Psoas muscle (tissue), 8 donors: Measurements from ENCODE around the gene HCRTR1. TPM values are rescaled to one million over a fixed set of nuclear protein-coding genes. Genes with fewer than 3 reads are reported as not detected.

ENCODE experiments used
- ATAC-seq, 4 donors: fragments of 200-7000 bp; cut with Tn5 transposase; one replicate each; pipeline ENCODE4 v1.9.1; 2020; ENCODE audit warnings: moderate library complexity in 3 of 4, mild to moderate bottlenecking in 2 of 4
- DNase-seq, 2 donors: peaks; one replicate each; pipeline ENCODE4 v3.0.0-alpha.2; 2020
- H3K27ac ChIP-seq: fragments of 200-600 bp; one replicate; pipeline ENCODE4 v1.8.0; 2022
- H3K27me3 ChIP-seq, 3 donors: fragments of 200-600 bp in 1 of 3; one replicate each; pipeline versions ENCODE4 v1.6.1 to v1.8.0; 2013 to 2022; ENCODE audit warnings: low read length in 2 of 3, mild to moderate bottlenecking in 2 of 3, moderate library complexity in 1 of 3; ENCODE audit not compliant: insufficient read depth in 3 of 3
- H3K36me3 ChIP-seq, 2 donors: fragments of 200-600 bp in 1 of 2; one replicate each; pipeline versions ENCODE4 v1.6.1 to v1.8.0; 2013 to 2022; ENCODE audit warnings: low read depth in 1 of 2, mild to moderate bottlenecking in 1 of 2, moderate library complexity in 1 of 2; ENCODE audit not compliant: insufficient read depth in 1 of 2
- H3K4me1 ChIP-seq: fragments of 200-600 bp; one replicate; pipeline ENCODE4 v1.8.0; 2022
- H3K4me3 ChIP-seq: fragments of 200-600 bp; one replicate; pipeline ENCODE4 v1.8.0; 2022; ENCODE audit warnings: mild to moderate bottlenecking
- H3K9me3 ChIP-seq: fragments of 200-600 bp; one replicate; pipeline ENCODE4 v1.8.0; 2022
- CTCF ChIP-seq: fragments of 200-600 bp; IDR thresholded peaks from one replicate; pipeline ENCODE4 v1.8.0; 2022; ENCODE audit warnings: antibody characterized with exemption
- WGBS, 3 donors: extraction: QIAGEN DNeasy Blood & Tissue Kit; methylation state at CpG; one replicate each; pipeline versions ENCODE4 v1.1.6 to v1.1.7; 2013; 5-methylcytosine and 5-hydroxymethylcytosine counted together
- intact Hi-C, 2 donors: fragments of 100-400 bp; cut with DNase I; formaldehyde crosslinking; loops; one replicate each; pipeline versions ENCODE4 v1.11.0 to v1.14.2; 2022
- polyA plus RNA-seq, 3 donors: library from polyadenylated mRNA; stranded (reverse); fragments of 200-250 nt; gene quantifications; one replicate each; pipeline ENCODE4 v1.2.3, GENCODE V29; 2013
- total RNA-seq, 4 donors: library from RNA; stranded (reverse); fragmentation: NEBNext Ultra II Directional in 2 of 4; extraction: Animal tissue kit (Norgen Biotek cat#: 25700) in 2 of 4; gene quantifications; one replicate each; pipeline versions ENCODE4 v1.2.1 to v1.2.4, GENCODE V29; 2021 to 2023
- donor health status: healthy with polysubstance abuse.
- donor health status: DM: no; HTN: no; CAD: no; lungs with moderate emphysema.
- donor health status: Bipolar disorder and iron deficiency.
- donor health status: healthy.
- donor health status: DM: yes; HTN: yes; CAD: no.
- donor health status: DM: no; HTN: no; CAD: no.
- donor health status: DM: no; HTN: no; CAD: no.
- donor health status: DM: yes; HTN: yes; CAD: no.

Gene HCRTR1
- total and polyA plus RNA-seq, 7 donors: 0.12 to 1.2 (median 0.34) TPM; not detected in 1

GRCh38 chr1:31643976-31644559, 26.6 kb downstream of the HCRTR1 start:
- ATAC-seq (no peak), DNase-seq (no peak)
- 4 to 6% (median 4%) methylated on average over 18 of the region's 18 CpGs for WGBS, 3 donors
- H3K4me1 ChIP-seq: peaks cover 57% of the 10 kb centered on the region
- H3K27ac ChIP-seq: peak overlapping the region; percentile 100
- H3K9me3 ChIP-seq: no peaks in the 10 kb centered on the region
- no peaks in the 10 kb centered on the region for H3K27me3 ChIP-seq
- intact Hi-C loops: no loop called here
- H3K36me3 ChIP-seq: peaks cover 0 to 6% of the 10 kb centered on the region in 2 donors
- no peak for TF ChIP-seq CTCF
- peak overlapping the region; percentile 97 for H3K4me3 ChIP-seq

GRCh38 chr1:31644560-31645273, 27.2 kb downstream of the HCRTR1 start, which contains the start of gene PEF1:
Gene PEF1 (minus strand): TSS chr1:31644876. CDS start chr1:31644864, 12 bp downstream.
- H3K27me3 ChIP-seq: no peaks in the 10 kb centered on the region
- H3K4me1 ChIP-seq: peaks cover 51% of the 10 kb centered on the region
- DNase-seq: peak; percentile 99 to 100
- H3K9me3 ChIP-seq: no peaks in the 10 kb centered on the region
- 0 to 1% (median 1%) methylated on average over 55 to 56 of the region's 56 CpGs for WGBS, 3 donors
- intact Hi-C loops: no loop called here
- TF ChIP-seq CTCF: no peak
- peak; percentile 94 to 97 (median 94) for ATAC-seq
- peak within 1 kb of the TSS; percentile 97 for H3K4me3 ChIP-seq
- peaks cover 0 to 6% of the 10 kb centered on the region in 2 donors for H3K36me3 ChIP-seq
- H3K27ac ChIP-seq: peak within 1 kb of the TSS; percentile 100

- Histone ChIP-seq H3K27me3 (no peaks in the 10 kb centered on the region), H3K9me3 (no peaks in the 10 kb centered on the region), H3K4me3 (peak overlapping the region; percentile 97), H3K27ac (peak overlapping the region; percentile 100), H3K36me3 (peaks cover 0 to 2% of the 10 kb centered on the region in 2 donors), H3K4me1 (peaks cover 46% of the 10 kb centered on the region)
- no peak for ATAC-seq
- intact Hi-C loops: no loop called here
- no peak for DNase-seq
- TF ChIP-seq CTCF: no peak
- WGBS, 3 donors: 0 to 1% (median 0%) methylated on average over 11 of the region's 11 CpGs
These were observed 27.7 kb downstream of the HCRTR1 start for GRCh38 chr1:31645274-31645568.

GRCh38 chr1:31646259-31646960, 28.9 kb downstream of the HCRTR1 start:
- Histone ChIP-seq H3K36me3 (no peaks in the 10 kb centered on the region), H3K9me3 (no peaks in the 10 kb centered on the region), H3K4me1 (peaks cover 34% of the 10 kb centered on the region), H3K4me3 (no peak overlapping the region), H3K27me3 (no peaks in the 10 kb centered on the region), H3K27ac (no peak overlapping the region)
- no peak for DNase-seq
- intact Hi-C loops: no loop called here
- WGBS, 3 donors: 97 to 98% (median 97%) methylated on average over 4 of the region's 4 CpGs
- no peak for ATAC-seq
- no peak for TF ChIP-seq CTCF
